Effector memory CD8-positive, alpha-beta T cell (primary cell): ENCODE results near the gene CLN6.
"Not testable (repeated sequence)": the region's sequence is repeated elsewhere in the genome, so short reads cannot be mapped to it uniquely, and the experiment has no call there.

Source experiments
- ATAC-seq: fragments of 150-1000 bp; cut with Tn5 transposase; replicated peaks from 2 replicates; pipeline ENCODE4 v1.10.0; 2021; ENCODE audit warnings: mild to moderate bottlenecking, moderate library complexity
- DNase-seq, 3 experiments: peaks; one replicate each; pipeline ENCODE4 v3.0.0; 2021
- H3K27ac Mint-ChIP-seq, 2 donors: one replicate each; pipeline ENCODE4 v1.8.0; 2022; ENCODE audit warnings: mild to moderate bottlenecking in 2 of 2, mixed read lengths in 2 of 2, moderate library complexity in 2 of 2
- H3K27me3 Mint-ChIP-seq, 2 donors: one replicate each; pipeline ENCODE4 v1.8.0; 2022; ENCODE audit warnings: mixed read lengths in 2 of 2
- H3K36me3 Mint-ChIP-seq: one replicate; pipeline ENCODE4 v1.8.0; 2022; ENCODE audit warnings: mild to moderate bottlenecking, moderate library complexity, mixed read lengths; ENCODE audit not compliant: insufficient read depth
- H3K4me1 Mint-ChIP-seq, 2 donors: one replicate each; pipeline ENCODE4 v1.8.0; 2022; ENCODE audit warnings: low read depth in 2 of 2, mixed read lengths in 2 of 2
- H3K4me3 Mint-ChIP-seq, 2 donors: one replicate each; pipeline ENCODE4 v1.8.0; 2022; ENCODE audit warnings: mild to moderate bottlenecking in 2 of 2, mixed read lengths in 2 of 2, moderate library complexity in 2 of 2
- H3K9me3 Mint-ChIP-seq, 2 donors: one replicate each; pipeline ENCODE4 v1.8.0; 2022; ENCODE audit warnings: mixed read lengths in 2 of 2

Gene CLN6

DNA sequence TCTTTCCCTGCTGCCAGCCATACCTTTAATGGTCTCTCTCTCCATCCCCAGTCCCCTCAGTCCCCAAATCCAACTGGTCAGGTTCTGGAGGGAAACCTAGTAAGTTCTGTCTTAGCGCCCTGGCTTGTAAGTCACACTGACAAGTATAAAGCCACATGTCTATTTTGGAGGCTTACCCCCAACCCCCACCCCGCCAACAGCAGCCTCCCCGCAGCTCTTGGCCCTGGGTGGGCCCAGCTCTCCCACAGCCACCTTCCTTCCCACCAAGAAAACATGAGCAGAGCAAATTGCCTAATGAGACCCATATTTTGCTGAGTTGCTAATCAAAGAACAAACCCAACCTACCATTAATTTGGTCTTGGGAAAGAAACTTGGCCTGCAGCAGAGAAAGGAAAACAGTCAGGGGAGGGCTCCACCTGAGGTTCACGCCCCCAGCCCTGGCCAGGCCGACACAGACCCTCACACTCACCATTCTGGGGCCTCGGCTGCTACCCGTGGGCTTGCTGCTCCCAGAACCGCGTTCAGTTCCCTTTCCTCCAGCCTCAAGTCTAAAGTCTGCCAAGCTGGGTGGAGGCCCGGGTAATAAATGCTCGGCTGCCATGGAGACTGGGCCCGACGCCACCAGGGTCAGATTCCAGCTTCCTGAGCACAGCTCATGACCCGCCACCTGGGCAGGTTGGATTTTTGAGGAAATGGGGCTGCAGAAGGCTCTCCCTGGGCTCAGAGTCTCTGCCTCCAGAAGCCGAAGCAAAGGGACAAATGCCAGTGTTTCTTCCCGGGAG lies 24.6 kb downstream of the CLN6 start, which contains the start of gene CALML4:
Gene CALML4 (minus strand): TSS at position 557 of the 782 bp plus-strand sequence. CDS start 85 bp downstream, at position 472.
- peak within 1 kb of the TSS in 1 of 2 donors; percentile 44 for H3K27ac Mint-ChIP-seq
- H3K36me3 Mint-ChIP-seq = peaks cover 4% of the 10 kb centered on the region
- no peak for ATAC-seq
- H3K4me1 Mint-ChIP-seq = peaks cover 3 to 25% of the 10 kb centered on the region in 2 donors
- no peaks in the 10 kb centered on the region for H3K27me3 Mint-ChIP-seq
- peak within 1 kb of the TSS in 1 of 2 donors; percentile 54 for H3K4me3 Mint-ChIP-seq
- no peaks in the 10 kb centered on the region for H3K9me3 Mint-ChIP-seq
- DNase-seq = no peak

DNA sequence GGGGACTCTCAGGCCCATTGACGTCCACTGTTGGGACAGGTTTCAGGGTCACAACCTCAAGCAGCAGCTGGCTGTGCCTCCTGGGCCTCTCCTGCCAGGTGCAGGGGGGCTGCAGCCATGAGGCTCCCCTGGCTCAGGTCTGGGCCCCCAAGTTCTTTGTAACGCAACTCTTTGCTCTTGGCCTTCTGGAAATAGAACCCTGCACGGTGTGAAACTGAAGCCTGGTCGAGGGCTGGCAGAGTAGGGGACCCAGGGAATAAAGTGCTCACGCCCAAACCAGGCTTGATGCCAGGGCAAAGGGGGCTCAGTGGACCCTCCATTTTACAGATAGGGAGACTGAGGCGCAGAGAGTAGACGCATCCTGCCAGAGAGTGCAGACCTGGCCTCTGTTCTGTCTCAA lies 25.2 kb downstream of the CLN6 start:
- ATAC-seq (no peak), DNase-seq (no peak)
- Mint-ChIP-seq H3K4me3 (no peak overlapping the region), H3K4me1 (peaks cover 0 to 19% of the 10 kb centered on the region in 2 donors), H3K36me3 (peaks cover 4% of the 10 kb centered on the region), H3K27ac (no peak overlapping the region), H3K9me3 (no peaks in the 10 kb centered on the region), H3K27me3 (no peaks in the 10 kb centered on the region)

- Mint-ChIP-seq H3K9me3 (no peaks in the 10 kb centered on the region), H3K36me3 (peaks cover 4% of the 10 kb centered on the region), H3K4me1 (peaks cover 0 to 16% of the 10 kb centered on the region in 2 donors), H3K27me3 (no peaks in the 10 kb centered on the region), H3K4me3 (no peak overlapping the region), H3K27ac (no peak overlapping the region)
- no peak for ATAC-seq
- DNase-seq = no peak
Measured at GRCh38 chr15:68203956-68204355, 25.6 kb downstream of the CLN6 start.

DNA sequence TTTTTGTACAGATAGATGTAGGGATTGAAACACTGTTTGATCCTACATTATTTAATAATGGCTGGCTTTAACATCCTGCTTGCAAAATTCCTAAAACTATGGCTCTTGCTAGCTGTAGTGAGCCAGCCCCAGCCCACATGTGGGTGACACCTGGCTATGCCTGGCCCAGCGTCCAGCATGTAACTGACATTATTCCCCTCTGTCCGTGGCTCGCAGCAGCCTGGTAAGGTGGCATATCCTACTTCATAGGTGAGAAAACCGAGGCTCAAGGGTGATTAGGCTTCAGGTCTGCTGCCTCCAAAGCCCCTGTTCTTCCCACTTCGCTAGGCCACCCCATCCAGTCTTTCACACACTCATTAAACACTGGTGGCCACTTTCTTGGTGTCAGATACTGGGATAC lies 26.0 kb downstream of the CLN6 start:
- Mint-ChIP-seq H3K27me3 (no peaks in the 10 kb centered on the region), H3K36me3 (peaks cover 4% of the 10 kb centered on the region), H3K27ac (no peak overlapping the region), H3K4me3 (no peak overlapping the region), H3K4me1 (peaks cover 0 to 11% of the 10 kb centered on the region in 2 donors), H3K9me3 (no peaks in the 10 kb centered on the region)
- no peak for ATAC-seq
- no peak for DNase-seq

DNA sequence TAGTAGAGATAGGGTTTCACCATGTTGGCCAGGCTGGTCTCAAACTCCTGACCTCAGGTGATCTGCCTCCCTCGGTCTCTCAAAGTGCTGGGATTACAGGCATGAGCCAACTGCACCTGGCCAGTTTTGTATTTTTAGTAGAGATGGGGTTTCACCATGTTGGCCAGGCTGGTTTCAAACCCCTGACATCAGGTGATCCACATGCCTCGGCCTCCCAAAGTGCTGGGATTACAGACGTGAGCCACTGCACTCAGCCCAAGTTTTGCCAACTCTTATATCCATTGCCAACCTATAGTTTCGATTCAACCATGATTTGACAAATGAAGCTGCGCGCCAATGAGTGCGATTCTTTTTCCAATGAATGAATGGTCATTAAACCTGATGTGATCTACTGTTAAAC lies 26.5 kb downstream of the CLN6 start:
- H3K27ac Mint-ChIP-seq, H3K36me3 Mint-ChIP-seq, H3K9me3 Mint-ChIP-seq, DNase-seq, ATAC-seq, H3K4me1 Mint-ChIP-seq, H3K27me3 Mint-ChIP-seq, H3K4me3 Mint-ChIP-seq: not testable (repeated sequence)

GRCh38 chr15:68201879-68202261 lies 27.7 kb downstream of the CLN6 start:
- H3K27ac Mint-ChIP-seq = peak overlapping the region; percentile 8 to 85
- H3K4me3 Mint-ChIP-seq = no peak overlapping the region
- H3K36me3 Mint-ChIP-seq = peaks cover 4% of the 10 kb centered on the region
- H3K9me3 Mint-ChIP-seq = no peaks in the 10 kb centered on the region
- ATAC-seq = no peak
- peaks cover 0 to 4% of the 10 kb centered on the region in 2 donors for H3K4me1 Mint-ChIP-seq
- DNase-seq = no peak
- H3K27me3 Mint-ChIP-seq = no peaks in the 10 kb centered on the region

GRCh38 chr15:68201153-68201878 lies 28.2 kb downstream of the CLN6 start:
- Mint-ChIP-seq H3K27ac (peak overlapping the region; percentile 8 to 85), H3K27me3 (no peaks in the 10 kb centered on the region), H3K4me1 (peaks cover 0 to 2% of the 10 kb centered on the region in 2 donors), H3K4me3 (no peak overlapping the region), H3K9me3 (no peaks in the 10 kb centered on the region), H3K36me3 (peaks cover 4% of the 10 kb centered on the region)
- ATAC-seq (no peak), DNase-seq (no peak)

GRCh38 chr15:68200016-68200861 lies 29.3 kb downstream of the CLN6 start:
- no peaks in the 10 kb centered on the region for H3K27me3 Mint-ChIP-seq
- H3K36me3 Mint-ChIP-seq = peaks cover 2% of the 10 kb centered on the region
- ATAC-seq (no peak), DNase-seq (no peak)
- no peak overlapping the region for H3K4me3 Mint-ChIP-seq
- H3K27ac Mint-ChIP-seq = peak overlapping the region; percentile 14 to 63
- H3K9me3 Mint-ChIP-seq = no peaks in the 10 kb centered on the region
- no peaks in the 10 kb centered on the region for H3K4me1 Mint-ChIP-seq

DNA sequence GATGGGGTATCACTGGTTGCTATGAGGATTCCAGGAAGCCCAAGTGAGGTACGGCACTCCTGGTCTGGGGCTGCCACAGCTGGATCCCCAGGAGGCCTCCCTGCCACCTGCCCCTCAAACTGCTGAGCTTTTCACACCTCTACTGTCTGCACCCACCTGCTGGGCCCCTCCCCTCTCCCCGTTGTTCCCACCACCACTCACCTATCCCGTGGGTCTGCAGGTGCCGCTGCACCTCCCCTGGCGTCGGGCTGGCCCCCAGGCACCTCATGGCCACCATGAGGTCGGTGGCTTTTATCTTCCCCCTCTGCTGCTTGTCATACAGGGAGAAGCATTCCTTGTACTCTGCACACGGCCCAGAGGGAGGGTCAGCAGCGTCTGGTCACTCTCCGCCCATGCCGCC lies 30.2 kb downstream of the CLN6 start:
- H3K36me3 Mint-ChIP-seq = peaks cover 8% of the 10 kb centered on the region
- H3K27me3 Mint-ChIP-seq = no peaks in the 10 kb centered on the region
- DNase-seq = no peak
- no peaks in the 10 kb centered on the region for H3K4me1 Mint-ChIP-seq
- H3K4me3 Mint-ChIP-seq = no peak overlapping the region
- peak overlapping the region; percentile 14 to 63 for H3K27ac Mint-ChIP-seq
- no peak for ATAC-seq
- H3K9me3 Mint-ChIP-seq = no peaks in the 10 kb centered on the region

GRCh38 chr15:68197661-68198437 lies 31.7 kb downstream of the CLN6 start:
- ATAC-seq = no peak
- peaks cover 13% of the 10 kb centered on the region for H3K36me3 Mint-ChIP-seq
- peak overlapping the region; percentile 63 to 79 for H3K27ac Mint-ChIP-seq

DNA sequence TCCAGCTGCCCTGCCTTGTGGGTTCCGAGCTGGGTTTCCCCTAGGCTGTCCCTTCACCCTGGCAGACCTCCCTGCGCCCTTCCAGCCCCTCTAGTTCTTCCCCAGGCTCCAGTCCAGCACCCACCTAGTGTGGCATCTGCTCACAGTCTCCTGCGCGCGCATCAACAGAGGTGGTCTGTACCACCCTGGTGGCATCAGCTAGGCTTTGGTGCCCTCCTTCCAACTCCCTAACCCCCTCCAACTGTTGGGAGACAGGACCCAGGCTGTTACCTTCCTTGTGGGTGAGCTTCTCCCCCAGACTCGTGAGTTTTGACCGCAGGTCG lies 32.4 kb downstream of the CLN6 start:
- Mint-ChIP-seq H3K27ac (peak overlapping the region in 1 of 2 donors; percentile 79), H3K27me3 (no peaks in the 10 kb centered on the region), H3K36me3 (peaks cover 20% of the 10 kb centered on the region), H3K4me3 (no peak overlapping the region), H3K9me3 (no peaks in the 10 kb centered on the region), H3K4me1 (peaks cover 2 to 4% of the 10 kb centered on the region in 2 donors)
- no peak for DNase-seq
- ATAC-seq = no peak

More at GRCh38 chr15:68197661-68198437, 31.7 kb downstream of the CLN6 start:
- no peaks in the 10 kb centered on the region for H3K9me3 Mint-ChIP-seq
- H3K4me1 Mint-ChIP-seq = peaks cover 0 to 4% of the 10 kb centered on the region in 2 donors
- no peaks in the 10 kb centered on the region for H3K27me3 Mint-ChIP-seq
- DNase-seq = no peak
- no peak overlapping the region for H3K4me3 Mint-ChIP-seq

GRCh38 chr15:68196445-68197169 lies 32.9 kb downstream of the CLN6 start:
- Mint-ChIP-seq H3K4me3 (no peak overlapping the region), H3K9me3 (no peaks in the 10 kb centered on the region), H3K27me3 (no peaks in the 10 kb centered on the region), H3K36me3 (peaks cover 25% of the 10 kb centered on the region), H3K4me1 (peaks cover 2 to 4% of the 10 kb centered on the region in 2 donors), H3K27ac (peak overlapping the region; percentile 71 to 79)
- DNase-seq = no peak
- ATAC-seq = no peak
